Suppressor macrophage treated with lipopolysaccharide for 4 hours (primary cell): ENCODE results near the gene ARID1B.
"Not testable (repeated sequence)": the region's sequence is repeated elsewhere in the genome, so short reads cannot be mapped to it uniquely, and the experiment has no call there.

Experiments used
- DNase-seq: peaks from one replicate; pipeline ENCODE4 v3.0.0-alpha.2; 2020

The ARID1B gene

GRCh38 chr6:157145656-157146285, 368.6 kb downstream of the ARID1B start:
- no peak for DNase-seq

DNA sequence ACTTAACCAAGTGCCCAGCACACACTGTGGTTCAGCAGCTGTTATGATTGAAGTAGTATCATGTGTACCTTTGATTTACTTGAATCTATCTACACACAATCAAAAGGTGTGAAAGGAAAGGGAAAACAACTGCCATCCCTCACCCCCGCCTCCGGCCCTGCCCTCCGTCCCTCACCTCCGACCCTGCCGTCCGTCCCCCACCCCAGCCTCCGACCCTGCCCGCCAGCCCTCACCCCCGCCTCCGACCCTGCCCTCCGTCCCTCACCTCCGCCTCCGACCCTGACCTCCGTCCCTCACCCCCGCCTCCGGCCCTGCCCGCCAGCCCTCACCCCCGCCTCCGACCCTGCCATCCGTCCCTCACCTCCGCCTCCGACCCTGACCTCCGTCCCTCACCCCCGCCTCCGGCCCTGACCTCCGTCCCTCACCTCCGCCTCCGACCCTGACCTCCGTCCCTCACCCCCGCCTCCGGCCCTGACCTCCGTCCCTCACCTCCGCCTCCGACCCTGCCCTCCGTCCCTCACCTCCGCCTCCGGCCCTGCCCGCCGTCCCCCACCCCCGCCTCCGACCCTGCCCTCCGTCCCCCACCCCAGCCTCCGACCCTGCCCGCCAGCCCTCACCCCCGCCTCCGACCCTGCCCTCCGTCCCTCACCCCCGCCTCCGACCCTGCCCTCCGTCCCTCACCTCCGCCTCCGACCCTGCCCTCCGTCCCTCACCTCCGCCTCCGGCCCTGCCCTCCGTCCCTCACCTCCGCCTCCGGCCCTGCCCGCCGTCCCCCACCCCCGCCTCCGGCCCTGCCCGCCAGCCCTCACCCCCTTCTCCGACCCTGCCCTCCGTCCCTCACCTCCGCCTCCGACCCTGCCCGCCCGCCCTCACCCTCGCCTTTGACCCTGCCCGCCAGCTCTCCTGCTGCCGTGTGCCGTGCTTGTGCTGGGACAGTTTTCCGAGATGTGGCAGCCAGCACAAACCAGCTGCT, 370.2 kb downstream of the ARID1B start:
- not testable (repeated sequence) for DNase-seq

- no peak for DNase-seq
Measured at GRCh38 chr6:157148391-157149323, 371.5 kb downstream of the ARID1B start.

DNA sequence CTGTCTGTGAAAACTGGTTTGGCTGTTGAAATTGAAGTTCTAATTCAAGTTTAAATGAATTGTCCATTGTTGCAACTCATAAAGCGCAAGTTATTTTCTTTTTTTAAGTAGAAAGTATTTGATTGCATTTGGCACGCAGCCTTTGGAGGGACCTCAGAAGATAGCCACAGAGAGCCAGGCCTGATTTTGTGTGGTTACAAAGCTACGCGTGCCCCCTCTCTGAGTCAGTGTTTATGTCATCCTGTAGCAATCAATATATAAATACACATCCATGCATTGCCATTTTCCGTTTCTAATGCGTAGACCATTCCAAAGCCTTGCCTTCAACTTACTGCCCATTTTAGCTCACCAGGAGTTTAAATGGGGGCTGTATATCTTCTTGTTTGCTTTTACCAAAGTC, 372.9 kb downstream of the ARID1B start:
- DNase-seq: no peak

DNA sequence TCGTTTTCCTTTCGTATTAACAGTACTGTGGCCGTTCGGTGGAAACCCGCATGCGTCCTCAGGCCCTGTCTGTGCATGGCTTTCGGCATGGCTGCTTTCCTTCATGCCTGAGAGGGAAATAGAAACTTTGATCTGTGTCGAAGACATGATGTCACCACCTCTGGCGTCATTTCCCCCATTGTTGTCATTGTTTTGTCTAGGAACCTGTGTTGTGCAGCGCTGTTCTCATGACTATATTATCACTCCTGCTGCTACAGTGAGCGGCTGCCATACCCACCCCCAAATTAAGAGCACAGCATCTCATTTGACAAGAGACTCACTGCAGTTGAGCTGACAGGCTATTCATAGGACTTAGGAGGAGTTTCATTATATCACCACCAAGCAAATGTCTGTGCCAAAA, 373.9 kb downstream of the ARID1B start:
- DNase-seq: peak; percentile 22

GRCh38 chr6:157151989-157152388, 374.8 kb downstream of the ARID1B start:
- DNase-seq: no peak

DNA sequence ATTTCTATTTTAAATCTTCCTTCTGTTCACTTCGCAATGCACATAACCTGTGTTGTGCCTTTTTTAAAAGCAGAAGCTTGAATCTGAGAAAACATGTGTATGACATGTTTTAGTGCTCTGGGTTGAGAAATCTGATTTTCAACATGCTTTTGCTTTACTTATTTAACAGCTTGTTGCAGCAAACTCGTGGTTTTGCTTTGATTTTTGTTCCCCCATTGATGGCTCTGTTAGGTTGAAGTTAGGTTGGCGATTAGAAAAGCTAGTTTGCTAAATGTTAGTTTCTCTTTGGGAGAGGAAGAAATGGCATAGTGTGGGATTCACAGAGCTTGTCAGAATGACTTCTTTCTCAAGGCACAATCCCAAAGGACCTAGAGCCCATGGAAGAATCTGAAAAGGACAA, 375.4 kb downstream of the ARID1B start:
- no peak for DNase-seq

- DNase-seq: no peak
Measured at GRCh38 chr6:157155804-157156203, 378.6 kb downstream of the ARID1B start.

- DNase-seq: no peak
Measured at GRCh38 chr6:157157258-157157657, 380.1 kb downstream of the ARID1B start.

DNA sequence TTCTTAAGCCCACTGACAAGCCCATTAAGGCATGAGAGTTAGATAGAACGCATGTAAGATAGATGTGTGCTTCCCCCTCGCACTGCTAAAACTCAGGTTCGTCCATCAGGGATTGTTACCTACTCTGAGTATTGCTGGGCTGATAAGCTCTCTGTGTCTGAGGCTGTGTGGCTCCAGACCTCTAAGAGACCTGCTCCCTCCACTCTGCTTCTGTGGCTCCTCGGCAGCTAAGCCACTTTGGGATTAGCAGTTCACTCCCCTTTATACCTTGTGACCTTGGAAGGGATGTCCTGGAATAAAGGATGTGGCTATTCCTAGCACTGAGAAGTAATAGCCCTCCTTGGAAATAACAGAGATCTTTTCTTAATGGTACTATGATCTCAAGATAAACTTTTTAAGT, 381.3 kb downstream of the ARID1B start:
- no peak for DNase-seq

DNA sequence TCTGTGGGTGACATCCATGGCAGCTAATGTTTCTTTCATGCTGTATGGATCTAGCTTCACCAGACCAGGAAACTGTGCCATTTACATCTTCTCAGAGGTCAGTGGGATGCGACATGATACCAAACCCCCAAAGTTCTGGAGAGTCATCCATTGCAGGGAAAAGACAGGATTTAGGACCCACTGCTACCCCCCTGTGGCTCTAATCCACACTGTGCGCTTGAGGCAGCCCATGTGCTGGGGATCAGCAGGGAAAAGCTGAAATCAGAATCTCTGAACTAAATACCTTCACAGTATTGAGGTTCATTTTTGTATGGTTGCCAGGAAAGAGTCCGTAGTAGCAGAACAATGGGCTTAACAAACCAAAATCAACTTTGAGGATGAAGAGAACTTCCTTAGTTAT, 381.7 kb downstream of the ARID1B start:
- DNase-seq: no peak

DNA sequence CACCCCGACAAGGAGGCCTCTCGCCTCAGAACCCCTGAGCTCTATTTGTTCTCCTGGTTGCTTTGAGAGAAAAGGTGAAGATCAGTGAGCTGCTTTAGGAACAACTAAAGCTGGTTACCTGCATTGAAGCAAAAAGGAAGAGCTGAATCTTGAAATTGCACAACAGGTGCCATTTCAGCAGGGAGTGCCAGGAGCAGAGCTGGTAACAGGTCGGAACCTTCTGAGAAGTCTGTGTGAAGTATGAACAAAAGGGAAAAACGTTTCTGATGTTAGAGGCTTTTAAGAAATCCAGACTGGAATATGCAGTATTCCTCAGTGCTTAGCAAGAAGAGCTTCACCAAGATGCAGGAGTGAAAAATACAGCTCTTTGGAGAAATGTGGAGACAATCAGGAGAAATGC, 382.2 kb downstream of the ARID1B start:
- DNase-seq: no peak

GRCh38 chr6:157161912-157162311, 384.7 kb downstream of the ARID1B start:
- no peak for DNase-seq

GRCh38 chr6:157162766-157163433, 385.7 kb downstream of the ARID1B start:
- no peak for DNase-seq

- no peak for DNase-seq
Measured at GRCh38 chr6:157163434-157164159, 386.4 kb downstream of the ARID1B start.

DNA sequence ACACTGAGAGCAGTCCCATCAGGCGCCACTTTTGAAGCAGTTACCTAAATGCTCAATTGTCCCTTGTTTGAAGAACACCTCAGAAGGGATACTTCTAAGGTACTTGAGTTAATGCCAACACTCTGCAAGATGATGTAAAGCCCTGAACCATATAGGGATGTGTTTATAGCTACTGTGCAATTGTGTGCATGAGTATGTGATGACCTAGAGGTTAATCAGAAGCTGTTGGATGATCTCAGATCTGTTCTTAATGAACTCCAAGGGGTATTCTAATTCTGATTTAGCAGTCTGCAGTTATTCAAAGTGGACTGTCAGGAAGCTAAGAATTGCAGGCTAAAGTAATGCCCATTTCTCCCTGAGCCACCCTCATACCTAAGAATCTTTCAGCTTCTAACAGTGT, 387.8 kb downstream of the ARID1B start:
- no peak for DNase-seq

GRCh38 chr6:157166784-157167183, 389.6 kb downstream of the ARID1B start:
- DNase-seq: no peak

DNA sequence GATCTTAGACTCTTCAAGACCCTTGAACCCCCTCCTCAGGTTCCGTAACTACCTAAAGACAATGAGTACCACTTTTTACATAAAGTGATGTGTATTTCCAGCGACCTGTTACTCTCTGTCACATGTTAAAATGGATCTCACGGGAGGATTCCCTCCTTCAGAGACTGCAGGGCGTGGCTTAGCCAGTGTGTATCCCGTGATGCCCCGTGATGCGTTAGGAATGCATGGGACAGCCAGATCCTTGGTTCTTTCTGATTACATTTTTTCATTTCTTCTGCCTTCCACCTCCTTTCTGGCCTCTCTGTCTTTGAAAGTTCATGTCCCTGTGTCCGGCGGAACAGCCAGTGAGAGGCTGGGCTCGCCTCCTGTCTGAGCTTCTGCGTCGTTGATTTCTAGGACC, 390.7 kb downstream of the ARID1B start:
- DNase-seq: no peak

GRCh38 chr6:157168471-157168870, 391.3 kb downstream of the ARID1B start:
- DNase-seq: no peak

GRCh38 chr6:157169226-157169625, 392.0 kb downstream of the ARID1B start:
- no peak for DNase-seq

GRCh38 chr6:157169656-157170055, 392.5 kb downstream of the ARID1B start:
- no peak for DNase-seq

GRCh38 chr6:157170535-157170934, 393.4 kb downstream of the ARID1B start:
- DNase-seq: no peak
